Measurements from ENCODE around the gene GABRP.
"Not testable (repeated sequence)": the region's sequence is repeated elsewhere in the genome, so short reads cannot be mapped to it uniquely, and the experiment has no call there.

The GABRP gene

DNA sequence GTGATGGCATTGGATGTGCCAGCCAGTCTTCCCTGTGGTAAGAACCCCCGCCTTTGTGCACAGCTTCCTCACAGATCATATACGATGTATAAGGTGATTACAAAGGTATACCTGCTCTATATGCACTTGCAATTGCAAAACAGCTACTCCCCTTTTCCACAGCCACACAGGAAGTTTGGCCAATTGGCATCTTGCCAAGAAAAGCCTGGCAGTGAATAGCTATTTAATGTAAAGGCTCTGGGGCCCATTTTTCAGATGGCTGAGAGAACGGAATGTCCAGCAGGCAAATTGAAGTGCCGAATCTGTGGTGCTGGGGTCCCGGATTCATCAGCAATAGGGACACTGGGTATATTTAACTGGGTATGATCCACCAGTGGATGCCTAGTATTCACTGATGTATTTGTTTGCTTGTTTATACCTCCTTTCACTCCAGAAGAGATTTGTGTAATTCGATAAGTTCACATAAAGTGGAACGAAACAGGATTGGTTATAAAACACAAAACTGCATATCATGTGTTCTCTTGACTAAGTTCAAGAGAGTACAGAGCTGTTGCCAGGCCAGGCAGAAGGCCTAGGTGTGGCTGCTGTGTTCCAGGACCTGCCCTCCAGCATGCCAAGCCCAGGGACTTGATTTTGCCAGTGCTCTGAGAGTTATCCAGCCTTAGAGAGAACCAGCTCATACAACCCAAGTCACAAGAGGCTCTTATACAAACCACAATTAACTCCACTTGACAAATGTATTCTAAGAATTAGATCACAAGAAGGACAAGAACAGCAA is 27.7 kb upstream of the GABRP start:
- no peak for DNase-seq

DNA sequence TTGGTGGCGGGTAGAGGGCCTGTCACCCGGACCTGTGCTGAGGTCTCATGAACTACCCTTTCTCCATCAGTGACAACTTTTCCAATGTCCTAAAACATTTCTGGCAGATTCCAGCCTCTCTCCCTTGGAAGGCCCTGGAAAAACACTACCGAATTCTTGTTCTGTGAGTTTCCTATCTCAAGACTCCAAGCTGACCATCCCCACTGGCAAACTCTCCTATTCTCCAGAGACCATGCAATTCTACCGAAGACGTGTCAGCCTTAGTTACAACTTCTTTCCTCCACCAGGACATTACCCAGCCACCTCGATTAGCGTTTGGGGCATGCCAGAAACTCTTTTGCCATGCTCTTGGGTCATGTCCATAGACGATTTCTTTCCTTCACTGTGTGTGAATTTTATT is 26.8 kb upstream of the GABRP start:
- DNase-seq, result no peak

DNA sequence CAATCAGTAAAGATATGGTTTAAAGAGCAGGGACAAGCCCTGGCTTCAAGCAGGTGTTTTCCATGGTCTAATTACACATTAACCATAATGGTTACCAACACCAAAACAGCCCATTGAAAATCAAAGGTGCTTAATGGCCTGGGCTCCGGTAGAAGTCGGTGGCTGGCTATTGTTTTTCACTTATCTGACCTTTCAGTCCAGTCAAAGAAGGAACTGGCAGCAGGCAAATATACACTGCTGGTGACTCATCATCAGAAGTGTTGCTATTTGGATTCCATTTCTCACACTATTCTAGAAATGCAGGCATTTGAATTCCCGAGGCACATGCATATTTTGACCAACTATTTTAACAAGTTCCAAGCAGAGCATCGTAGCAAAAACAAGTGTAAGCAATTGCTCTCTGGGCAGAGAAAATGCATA is 26.3 kb upstream of the GABRP start:
- no peak for DNase-seq

DNA sequence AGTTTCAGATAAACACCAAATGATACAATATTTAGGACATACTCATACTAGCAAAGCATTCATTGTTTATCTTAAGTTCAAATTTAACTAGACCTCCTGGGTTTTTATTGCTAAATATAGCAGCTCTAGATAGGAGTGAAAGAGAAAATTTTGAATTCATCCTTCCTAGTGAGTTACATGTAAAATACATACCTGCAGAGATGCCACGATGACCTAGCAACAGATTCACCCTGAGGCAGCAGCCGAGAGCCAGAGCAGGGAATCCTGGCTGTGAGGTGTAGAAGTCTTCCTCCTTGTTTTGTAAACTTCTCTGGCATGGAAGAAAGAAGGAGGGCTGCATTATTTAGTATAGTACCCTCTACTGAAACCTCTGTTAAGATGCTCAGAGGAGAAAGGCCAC is 25.9 kb upstream of the GABRP start:
- DNase-seq, result no peak

DNA sequence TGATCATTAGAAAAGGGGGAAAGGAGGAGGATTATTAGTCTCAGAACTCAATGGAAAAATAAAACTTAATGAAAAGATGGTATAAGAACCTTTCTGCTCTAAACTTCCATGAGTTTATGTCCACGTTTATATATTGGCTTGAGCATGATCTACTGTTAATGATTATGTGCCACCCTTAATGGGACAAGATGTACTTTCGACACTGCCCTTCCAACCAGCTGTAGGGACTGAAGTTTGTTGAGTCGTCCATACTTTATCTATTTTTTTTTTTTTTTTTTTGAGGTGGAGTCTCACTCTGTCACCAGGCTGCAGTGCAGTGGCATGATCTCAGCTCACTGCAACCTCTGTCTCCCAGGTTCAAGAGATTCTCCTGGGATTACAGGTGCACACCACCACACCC is 25.0 kb upstream of the GABRP start:
- no peak for DNase-seq

DNA sequence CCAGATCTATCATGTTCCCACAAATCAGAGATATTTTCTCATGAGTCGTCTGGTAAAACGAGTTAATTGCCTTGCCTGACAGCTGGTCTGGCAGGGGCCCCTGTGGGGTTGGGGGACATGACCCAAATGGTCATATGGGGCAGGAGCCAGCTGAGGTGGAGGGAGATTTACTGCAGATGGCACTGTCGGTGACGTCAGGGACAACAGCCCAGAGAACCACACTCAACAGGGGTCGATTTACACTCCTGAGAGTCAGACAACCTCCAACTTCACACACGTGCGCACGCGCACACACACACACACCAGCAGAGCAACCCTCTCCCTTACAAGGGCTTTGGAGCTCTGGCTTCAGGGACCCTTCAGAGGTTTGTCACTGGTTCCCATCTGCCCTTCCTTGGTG is 23.4 kb upstream of the GABRP start:
- no peak for DNase-seq

DNA sequence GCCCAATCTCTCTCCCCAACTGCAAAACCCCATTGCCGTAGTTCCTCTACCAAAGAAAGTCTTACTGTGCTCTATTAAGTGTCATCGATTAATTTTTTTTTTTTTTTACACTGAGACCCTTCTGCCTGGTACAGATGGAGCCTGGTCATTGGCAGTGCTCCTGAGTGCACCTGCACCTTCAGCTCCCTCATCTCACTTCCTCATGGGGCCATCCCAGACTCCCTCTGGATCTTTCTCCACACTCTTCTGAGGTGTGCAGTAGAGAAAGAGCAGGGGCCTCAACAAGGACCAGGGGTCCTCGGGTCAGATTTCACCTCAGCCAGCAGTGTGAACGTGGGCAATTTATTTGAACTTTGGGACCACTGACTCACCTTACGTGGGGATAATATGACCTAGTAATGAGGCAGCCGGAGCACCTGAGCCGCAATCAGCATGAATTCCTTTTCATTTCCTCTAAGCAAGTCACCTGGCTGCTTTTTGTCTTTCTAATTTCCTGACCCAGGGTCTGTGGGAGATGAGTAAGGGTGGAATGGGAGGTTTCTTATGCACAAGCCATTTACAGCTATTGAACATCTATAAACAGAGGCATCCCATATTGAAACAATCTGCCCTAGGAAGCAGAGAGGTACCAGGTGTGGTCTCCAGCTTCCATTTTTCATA is 22.3 kb upstream of the GABRP start:
- DNase-seq, result no peak

DNA sequence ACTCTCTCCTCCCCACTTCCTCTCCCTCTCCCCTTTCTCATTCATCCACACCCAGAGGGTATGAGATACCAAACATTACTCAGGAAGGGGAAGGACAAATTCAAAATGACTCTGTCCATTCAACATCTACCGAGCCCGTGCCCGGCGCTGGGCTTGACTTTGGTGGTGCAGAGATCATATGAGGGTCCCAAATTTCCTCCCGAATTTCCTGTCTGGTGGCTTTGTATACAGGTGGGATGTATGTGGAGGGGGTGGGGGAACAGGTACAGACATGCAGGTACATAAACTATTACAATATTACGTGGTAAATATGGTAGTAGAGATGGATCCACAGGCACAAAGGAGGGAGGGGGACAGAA is 21.8 kb upstream of the GABRP start:
- DNase-seq, result no peak

DNA sequence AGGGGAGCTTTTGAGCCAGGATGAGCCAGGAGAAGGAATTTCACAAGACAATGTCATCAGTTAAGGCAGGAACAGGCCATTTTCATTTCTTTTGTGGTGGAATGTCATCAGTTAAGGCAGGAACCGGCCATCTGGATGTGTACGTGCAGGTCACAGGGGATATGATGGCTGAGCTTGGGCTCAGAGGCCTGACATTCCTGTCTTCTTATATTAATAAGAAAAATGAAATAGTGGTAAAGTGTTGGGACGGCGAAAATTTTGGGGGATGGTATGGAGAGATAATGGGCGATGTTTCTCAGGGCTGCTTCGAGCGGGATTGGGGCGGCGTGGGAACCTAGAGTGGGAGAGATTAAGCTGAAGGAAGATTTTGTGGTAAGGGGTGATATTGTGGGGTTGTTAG is 21.2 kb upstream of the GABRP start:
- DNase-seq, result not testable (repeated sequence)

DNA sequence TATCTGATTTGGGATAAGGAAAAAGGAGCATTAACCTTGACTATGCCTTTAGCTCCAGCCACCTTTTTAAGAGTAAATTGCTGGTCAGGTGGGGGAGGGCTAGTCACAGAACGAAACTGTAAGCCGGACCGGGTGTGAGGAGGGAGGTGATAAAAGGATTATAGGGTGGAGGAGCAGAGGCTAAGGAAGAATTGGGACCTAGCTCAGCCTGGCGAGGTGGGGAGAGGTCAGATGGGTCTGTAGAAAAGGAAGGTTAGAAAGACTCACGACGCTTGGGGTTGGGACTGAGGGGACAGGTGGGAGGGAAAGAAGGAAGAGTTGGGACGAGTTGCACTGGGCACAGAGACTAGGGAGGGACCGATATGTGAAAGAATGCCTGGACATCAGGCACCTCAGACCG is 17.7 kb upstream of the GABRP start:
- not testable (repeated sequence) for DNase-seq

DNA sequence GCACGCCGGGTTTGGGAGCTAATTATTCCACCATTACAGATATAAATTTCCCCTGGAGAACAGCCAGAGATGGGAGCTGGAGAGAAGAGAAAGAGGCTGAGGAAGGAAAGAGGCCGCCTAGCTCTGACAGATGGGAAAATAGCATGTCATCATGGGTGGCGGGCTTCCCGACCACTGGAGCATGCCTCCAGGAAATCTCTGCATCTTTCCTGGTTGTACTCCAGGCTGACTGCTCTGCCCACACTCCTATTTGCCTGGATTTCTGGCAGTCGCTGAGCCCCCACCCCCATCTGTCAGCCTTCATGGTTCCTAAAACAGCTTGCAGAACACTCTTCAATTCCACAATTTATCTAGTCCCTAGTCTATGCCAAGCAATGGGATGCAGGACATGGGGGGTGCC is 14.3 kb upstream of the GABRP start:
- DNase-seq, result no peak

DNA sequence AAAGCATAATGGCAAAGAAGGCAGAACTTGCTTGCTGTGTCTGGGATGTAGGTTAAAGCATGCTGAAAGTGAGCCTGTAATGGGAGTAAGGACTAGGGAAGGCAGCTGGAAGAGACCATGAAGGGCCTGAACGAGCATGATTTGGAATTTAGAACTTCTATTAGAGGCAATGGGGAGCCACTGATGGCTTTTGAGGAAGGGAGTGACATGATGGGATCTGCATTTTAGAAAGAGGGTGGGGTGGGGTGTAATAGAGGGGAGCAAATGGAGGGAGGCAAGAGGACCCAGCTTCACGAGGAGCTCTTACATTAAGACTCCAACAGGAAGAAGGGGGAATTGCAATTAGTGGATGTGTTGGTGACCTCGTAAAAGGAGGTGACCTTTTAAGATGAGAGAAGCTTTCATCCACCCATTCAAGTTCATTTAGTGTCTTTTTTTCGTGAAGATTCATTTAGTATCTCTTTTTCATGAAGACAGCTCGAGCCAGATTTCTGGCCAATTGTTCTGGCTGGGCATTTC is 13.6 kb upstream of the GABRP start:
- DNase-seq, result no peak

DNA sequence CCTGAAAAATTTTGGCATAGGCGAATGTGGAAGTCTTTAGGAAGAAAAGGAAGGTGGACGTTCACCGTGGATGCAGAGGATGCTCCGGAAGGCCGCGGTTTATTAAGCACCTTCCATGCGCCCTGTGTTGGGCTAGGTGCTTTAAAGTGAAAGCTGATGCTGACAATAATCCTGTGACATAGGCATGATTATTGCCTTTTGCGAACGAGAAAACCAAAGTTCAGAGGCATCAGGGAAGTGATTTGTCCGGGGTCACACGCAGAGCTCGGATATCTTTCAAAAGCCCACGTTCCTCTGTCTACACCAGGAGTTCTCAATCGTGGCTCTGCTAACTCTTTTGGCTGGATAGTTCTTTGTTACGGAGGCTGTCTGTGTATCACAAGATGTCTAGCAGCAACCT is 12.0 kb upstream of the GABRP start:
- no peak for DNase-seq

DNA sequence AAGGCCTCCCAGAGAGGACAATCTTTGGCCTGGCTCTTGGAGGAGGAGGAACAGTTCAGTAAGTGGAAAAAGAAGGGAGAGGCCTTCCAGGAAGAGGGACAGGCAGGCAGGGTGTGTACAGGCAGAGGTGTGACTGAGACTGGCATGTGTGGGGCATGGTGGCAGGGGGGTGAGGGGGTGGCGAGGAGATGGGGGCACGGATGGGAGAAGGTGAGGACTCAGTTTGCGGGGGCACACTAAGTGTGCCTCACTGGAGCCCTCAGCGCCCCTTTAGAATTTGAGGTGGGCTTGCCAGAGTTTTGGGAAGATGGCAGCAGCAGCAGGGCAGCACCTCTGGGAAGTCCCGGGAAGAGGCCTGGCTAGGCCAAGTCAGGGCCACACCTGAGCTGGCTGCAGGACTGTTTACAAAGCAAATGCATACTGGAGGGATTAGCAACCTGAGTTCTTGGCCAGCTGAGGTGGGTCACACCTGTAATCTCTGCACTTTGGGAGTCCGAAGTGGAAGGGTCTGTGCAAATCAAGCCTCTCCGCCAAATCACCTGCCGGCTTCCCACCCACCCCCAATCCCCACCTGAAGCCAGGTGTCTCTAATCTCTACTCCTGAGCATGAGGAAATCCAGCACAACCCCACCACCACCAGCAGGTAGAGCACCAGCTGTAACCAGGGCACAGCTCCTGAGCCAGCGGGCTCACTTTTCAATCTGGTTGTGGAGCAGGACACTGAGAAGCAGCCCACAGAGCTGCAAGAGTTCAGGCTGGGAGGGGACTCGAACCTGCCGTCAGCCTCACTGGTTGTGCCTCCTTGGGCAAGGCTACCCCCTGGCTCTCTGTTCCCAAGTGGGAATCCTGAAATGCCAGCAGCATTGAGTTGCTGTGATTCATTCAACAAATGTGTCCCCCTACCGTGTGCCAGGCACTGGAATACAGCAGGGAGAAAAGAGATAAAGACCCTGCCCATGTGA is 10.2 kb upstream of the GABRP start:
- no peak for DNase-seq

DNA sequence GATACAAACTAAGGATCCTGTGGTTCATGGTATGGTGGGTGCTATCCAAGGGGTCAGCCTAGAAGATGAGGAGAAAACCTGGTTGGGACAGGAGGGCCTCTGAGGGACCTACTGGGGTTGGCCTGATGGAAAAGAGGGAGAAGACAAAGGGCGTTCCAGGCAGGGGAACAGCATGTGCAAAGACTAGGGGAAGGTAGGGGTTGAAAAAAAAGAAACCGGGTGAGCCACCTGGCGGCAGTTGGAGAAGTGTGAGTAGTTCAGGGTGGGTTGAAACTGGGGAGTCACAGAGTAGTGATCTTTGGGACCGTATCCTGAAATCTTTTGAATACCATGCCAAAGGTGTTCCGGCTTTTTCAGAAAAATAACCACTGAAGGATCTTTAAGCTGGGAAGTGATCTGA is 8.7 kb upstream of the GABRP start:
- DNase-seq, result no peak

DNA sequence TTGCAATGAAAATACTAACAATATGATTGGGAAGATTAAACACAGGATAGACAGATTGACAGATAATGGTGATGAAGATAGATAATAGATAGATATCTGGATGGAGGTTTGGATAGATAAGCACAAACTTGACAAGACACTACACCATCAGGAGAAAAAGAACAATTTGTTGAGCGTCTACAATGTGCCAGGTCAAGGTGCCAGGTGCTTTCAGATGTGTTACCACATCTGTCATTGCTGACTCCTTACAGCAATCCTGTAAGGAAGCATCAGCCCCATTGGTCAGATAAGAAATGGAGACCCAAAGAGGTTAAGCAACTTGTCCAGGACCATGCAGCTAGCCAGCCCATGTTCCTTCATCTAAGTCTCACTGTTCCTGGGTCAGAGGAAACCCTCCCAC is 1.6 kb upstream of the GABRP start:
- no peak for DNase-seq

DNA sequence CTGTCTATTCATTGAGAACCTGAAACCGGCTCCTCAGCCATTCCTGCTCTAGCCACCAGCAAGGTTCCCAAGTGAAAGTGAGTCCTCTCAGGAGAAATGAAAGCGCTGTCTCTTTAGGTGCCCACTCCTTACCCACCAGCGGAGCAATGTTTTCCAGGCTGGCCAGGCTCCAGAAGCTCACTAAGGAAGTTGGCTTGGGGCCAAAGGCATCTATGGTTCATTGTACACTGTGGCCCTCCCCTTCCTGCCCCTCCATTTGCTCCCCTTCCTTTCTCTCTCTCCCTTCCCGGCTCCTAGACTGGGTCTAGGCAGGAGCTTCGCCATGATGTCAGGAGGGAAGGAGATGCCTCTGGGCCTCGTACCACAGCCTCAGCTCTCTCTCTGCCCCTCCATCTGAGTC is 1.1 kb upstream of the GABRP start:
- DNase-seq, result no peak

DNA sequence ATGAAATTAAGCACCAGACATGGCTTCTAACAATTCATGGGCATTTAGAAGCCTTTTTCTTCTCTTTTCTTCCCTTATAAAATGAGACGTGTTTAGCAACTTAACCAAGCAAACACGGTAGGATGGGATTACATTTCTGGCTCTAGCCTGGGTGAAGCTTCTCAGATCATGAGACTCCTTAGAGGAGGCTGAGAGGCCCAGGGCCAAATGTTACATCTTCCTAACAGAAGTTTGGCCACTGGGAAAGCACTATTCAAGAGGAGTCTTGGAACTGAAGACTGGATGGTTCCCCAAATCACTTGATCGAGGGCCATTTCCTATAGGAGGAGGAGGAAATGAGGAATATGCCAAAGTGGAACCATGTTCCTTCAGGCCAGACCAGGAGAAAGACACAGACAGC is 1.9 kb downstream of the GABRP start:
- DNase-seq, result no peak

DNA sequence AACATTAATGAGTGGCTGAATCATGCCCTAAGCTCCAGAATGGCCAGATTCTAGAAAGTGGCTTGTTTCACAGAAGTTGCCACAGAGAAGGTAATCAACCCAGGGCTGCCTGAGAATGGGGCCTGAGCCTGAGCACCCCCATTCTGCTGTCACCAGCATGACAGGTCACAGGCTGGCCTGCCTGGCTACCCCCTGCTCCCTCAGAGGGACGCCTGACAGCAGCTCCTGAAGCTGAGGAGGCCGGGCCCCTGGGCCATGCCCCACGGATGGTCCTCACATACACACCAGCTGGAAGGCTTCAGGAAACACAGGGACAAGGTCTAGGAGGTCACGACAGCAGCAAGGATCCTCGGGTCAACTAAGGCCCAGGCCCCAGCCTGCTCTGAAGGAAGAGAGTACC is 3.7 kb downstream of the GABRP start:
- DNase-seq, result no peak

DNA sequence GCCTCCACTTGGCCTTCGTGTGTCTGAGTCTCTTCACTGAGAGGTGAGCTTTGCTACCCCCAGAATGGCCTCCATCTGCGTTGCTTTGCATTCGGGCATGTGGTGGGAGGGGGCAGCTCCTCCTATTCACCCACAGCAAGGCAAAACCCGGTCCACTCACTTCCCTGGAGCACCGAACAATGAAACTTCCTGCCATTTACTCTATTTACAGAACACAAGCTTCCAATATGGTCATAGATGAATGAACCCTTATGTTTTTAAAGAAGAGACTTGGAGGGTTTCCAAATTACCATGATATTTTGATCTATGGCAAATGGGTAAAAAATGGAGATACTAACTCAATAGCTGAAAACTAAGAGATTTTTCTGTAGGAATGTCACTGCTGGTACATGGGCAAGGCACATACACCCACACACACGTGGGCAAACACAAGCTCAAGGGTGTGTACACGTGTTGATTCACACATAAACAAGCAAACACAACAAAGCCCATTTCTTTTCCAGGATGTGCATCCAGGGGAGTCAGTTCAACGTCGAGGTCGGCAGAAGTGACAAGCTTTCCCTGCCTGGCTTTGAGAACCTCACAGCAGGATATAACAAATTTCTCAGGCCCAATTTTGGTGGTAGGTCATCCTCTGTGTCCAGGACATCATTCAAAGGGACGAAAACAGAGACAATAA is 5.2 kb downstream of the GABRP start:
- DNase-seq, result no peak

DNA sequence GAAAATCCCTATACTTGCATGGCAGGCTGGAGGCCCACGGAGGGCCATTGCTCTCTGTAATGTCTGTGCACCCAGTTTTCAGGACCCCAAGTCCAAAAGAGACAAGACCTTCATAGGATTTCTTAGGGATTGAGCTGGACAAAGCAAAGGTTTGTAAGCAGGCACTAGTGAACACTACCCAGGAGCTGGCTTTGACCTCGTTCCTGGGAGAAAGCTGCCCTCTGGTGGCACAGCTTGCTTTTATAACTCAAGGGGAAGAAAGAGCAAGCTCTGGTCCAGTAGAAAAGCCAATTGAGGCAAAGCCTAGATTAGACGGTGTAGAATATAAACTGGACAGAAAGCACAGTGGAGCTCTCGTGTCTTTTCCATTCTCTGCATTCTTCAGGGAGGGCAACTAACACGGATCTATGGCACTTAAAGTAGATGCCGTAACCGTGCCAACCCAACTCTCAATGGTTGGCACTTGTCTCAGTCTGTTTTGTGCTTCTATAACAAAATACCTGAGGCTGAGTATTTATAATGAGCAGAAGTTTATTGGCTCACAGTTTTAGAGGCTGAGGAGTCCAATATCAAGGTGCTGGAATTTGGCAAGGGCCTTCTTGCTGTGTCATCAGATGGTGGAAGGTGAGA is 7.9 kb downstream of the GABRP start:
- peak; percentile 33 for DNase-seq

DNA sequence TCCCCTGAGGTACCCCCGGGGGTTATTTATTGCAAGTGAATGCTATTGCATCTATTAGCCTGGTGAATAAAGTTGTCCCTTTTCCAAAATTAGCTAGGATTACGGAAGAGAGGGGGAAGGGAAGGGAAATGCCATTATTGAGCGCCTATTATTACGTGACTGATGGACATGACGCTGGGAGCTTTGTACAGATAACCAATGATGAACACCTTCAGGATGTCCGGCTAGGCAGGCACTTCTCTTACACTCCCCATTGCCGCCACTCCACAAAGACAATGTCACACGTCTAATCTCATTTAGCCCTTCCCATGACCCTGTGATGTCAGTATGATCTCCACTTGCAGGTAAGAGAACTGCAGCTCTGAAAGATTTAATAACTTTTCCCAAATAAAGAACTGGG is 9.4 kb downstream of the GABRP start:
- DNase-seq, result no peak

DNA sequence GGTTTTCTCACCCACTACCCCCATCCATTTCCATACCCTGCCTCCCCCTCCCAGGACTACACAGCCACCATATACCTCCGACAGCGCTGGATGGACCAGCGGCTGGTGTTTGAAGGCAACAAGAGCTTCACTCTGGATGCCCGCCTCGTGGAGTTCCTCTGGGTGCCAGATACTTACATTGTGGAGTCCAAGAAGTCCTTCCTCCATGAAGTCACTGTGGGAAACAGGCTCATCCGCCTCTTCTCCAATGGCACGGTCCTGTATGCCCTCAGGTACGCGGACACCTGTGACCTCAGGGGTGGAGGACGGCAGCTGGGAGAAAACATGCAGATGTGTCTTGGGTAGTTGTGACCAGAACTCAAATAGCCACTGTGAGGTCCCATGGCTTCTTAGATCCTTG is 11.6 kb downstream of the GABRP start:
- DNase-seq, result no peak
